Thyroid gland (tissue), 4 donors: ENCODE data around the gene MOCS2.

Source experiments
- POLR2A ChIP-seq, 2 donors: fragments of 450-650 bp; IDR thresholded peaks; one replicate each; pipeline ENCODE4 v1.6.1; 2017; ENCODE audit warnings: antibody characterized with exemption in 2 of 2, mild to moderate bottlenecking in 2 of 2, moderate library complexity in 1 of 2
- TF ChIP-seq, protein P1 (sequence below), 6 experiments: fragments of 200-600 bp in 3 of 6; fragments of 450-650 bp in 3 of 6; sonication (generic) in 3 of 6; IDR thresholded peaks; one replicate each; pipeline ENCODE4 v1.5.1; 2016 to 2019; ENCODE audit warnings: antibody characterized with exemption in 6 of 6, mild to moderate bottlenecking in 2 of 6, inconsistent platforms in 1 of 6, moderate library complexity in 1 of 6

DNA sequence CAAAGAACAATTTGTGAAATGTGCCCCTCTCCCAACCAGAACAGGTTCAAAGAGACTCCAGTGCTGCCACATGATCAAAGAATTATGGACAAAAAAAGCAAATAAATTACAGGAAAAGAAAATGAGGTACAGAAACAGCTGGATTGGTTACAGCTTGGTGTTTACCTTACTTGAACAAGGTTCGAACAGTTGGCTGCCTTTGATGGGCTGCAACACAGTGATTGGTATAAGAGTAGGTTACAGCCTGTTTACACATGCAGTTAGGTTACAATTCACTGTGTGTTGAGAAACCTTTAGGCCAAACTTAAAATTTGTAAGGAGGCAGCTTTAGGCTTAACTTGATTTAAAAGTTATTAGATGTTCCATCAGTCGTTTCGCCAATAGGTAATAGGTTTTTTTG is 3.4 kb upstream of the MOCS2 start:
- TF ChIP-seq, protein P1, sequence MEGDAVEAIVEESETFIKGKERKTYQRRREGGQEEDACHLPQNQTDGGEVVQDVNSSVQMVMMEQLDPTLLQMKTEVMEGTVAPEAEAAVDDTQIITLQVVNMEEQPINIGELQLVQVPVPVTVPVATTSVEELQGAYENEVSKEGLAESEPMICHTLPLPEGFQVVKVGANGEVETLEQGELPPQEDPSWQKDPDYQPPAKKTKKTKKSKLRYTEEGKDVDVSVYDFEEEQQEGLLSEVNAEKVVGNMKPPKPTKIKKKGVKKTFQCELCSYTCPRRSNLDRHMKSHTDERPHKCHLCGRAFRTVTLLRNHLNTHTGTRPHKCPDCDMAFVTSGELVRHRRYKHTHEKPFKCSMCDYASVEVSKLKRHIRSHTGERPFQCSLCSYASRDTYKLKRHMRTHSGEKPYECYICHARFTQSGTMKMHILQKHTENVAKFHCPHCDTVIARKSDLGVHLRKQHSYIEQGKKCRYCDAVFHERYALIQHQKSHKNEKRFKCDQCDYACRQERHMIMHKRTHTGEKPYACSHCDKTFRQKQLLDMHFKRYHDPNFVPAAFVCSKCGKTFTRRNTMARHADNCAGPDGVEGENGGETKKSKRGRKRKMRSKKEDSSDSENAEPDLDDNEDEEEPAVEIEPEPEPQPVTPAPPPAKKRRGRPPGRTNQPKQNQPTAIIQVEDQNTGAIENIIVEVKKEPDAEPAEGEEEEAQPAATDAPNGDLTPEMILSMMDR (IDR thresholded peaks at IDR 0.05) = no peak
- no peak for TF ChIP-seq POLR2A (IDR thresholded peaks at IDR 0.05)
